Effector CD8-positive, alpha-beta T cell (primary cell): ENCODE measurements around the gene SCN2A.
"Not testable (repeated sequence)": the region's sequence is repeated elsewhere in the genome, so short reads cannot be mapped to it uniquely, and the experiment has no call there.

Source experiments
- DNase-seq: peaks from one replicate; lab custom pipeline; 2025; lab: John Stamatoyannopoulos, UW

SCN2A gene

GRCh38 chr2:165253178-165253577 is 14.0 kb downstream of the SCN2A start:
- DNase-seq, result no peak

- no peak for DNase-seq
Measured at GRCh38 chr2:165256618-165257017, 17.4 kb downstream of the SCN2A start.

GRCh38 chr2:165260347-165260746 is 21.1 kb downstream of the SCN2A start:
- not testable (repeated sequence) for DNase-seq

- no peak for DNase-seq
Measured at GRCh38 chr2:165268754-165269153, 29.5 kb downstream of the SCN2A start.

GRCh38 chr2:165273176-165273575 is 34.0 kb downstream of the SCN2A start:
- no peak for DNase-seq

GRCh38 chr2:165274698-165275097 is 35.5 kb downstream of the SCN2A start:
- no peak for DNase-seq

- DNase-seq, result no peak
Measured at GRCh38 chr2:165275932-165276331, 36.7 kb downstream of the SCN2A start.

GRCh38 chr2:165277295-165277694 is 38.1 kb downstream of the SCN2A start:
- no peak for DNase-seq

- no peak for DNase-seq
Measured at GRCh38 chr2:165277860-165278656, 38.8 kb downstream of the SCN2A start.

- DNase-seq, result no peak
Measured at GRCh38 chr2:165280356-165280755, 41.1 kb downstream of the SCN2A start.

- no peak for DNase-seq
Measured at GRCh38 chr2:165281387-165281786, 42.2 kb downstream of the SCN2A start.

- no peak for DNase-seq
Measured at GRCh38 chr2:165283342-165283741, 44.1 kb downstream of the SCN2A start.

- no peak for DNase-seq
Measured at GRCh38 chr2:165287094-165287778, 48.0 kb downstream of the SCN2A start.

- DNase-seq, result no peak
Measured at GRCh38 chr2:165289069-165289468, 49.9 kb downstream of the SCN2A start.

GRCh38 chr2:165293440-165294420 is 54.5 kb downstream of the SCN2A start:
- DNase-seq, result peak; percentile 8

- no peak for DNase-seq
Measured at GRCh38 chr2:165294912-165295311, 55.7 kb downstream of the SCN2A start.

- no peak for DNase-seq
Measured at GRCh38 chr2:165295643-165296042, 56.4 kb downstream of the SCN2A start.

GRCh38 chr2:165305391-165306096 is 66.3 kb downstream of the SCN2A start:
- DNase-seq, result no peak

GRCh38 chr2:165307317-165307716 is 68.1 kb downstream of the SCN2A start:
- DNase-seq, result no peak

GRCh38 chr2:165311949-165312348 is 72.7 kb downstream of the SCN2A start:
- no peak for DNase-seq

GRCh38 chr2:165312999-165313398 is 73.8 kb downstream of the SCN2A start:
- no peak for DNase-seq

- DNase-seq, result no peak
Measured at GRCh38 chr2:165313509-165313908, 74.3 kb downstream of the SCN2A start.
